Mesothelial cell of epicardium (in vitro differentiated cells): ENCODE results near the gene DISC1. TPM values are rescaled to one million over a fixed set of nuclear protein-coding genes. Genes with fewer than 3 reads are reported as not detected.

Experiments used
- DNase-seq, 2 experiments: peaks; one replicate each; pipeline ENCODE4 v3.0.0; 2021; ENCODE audit warnings: low spot score in 2 of 2; ENCODE audit not compliant: unreplicated experiment in 2 of 2
- H3K27ac Mint-ChIP-seq: 2 replicates; pipeline ENCODE4 v1.8.0; 2021; ENCODE audit warnings: mixed read lengths
- H3K27me3 Mint-ChIP-seq: 2 replicates; pipeline ENCODE4 v1.8.0; 2021; ENCODE audit warnings: low read depth, mixed read lengths
- H3K36me3 Mint-ChIP-seq: 2 replicates; pipeline ENCODE4 v1.8.0; 2021; ENCODE audit warnings: mixed read lengths
- H3K4me1 Mint-ChIP-seq: 2 replicates; pipeline ENCODE4 v1.8.0; 2021; ENCODE audit warnings: mixed read lengths
- H3K4me3 Mint-ChIP-seq: 2 replicates; pipeline ENCODE4 v1.8.0; 2021; ENCODE audit warnings: mild to moderate bottlenecking, moderate library complexity, mixed read lengths
- H3K9me3 Mint-ChIP-seq: 2 replicates; pipeline ENCODE4 v1.8.0; 2021; ENCODE audit warnings: mixed read lengths
- CTCF ChIP-seq: fragments of 200-600 bp; sonication (generic); IDR thresholded peaks from one replicate; pipeline ENCODE4 v1.5.0; 2021; ENCODE audit warnings: antibody characterized with exemption; ENCODE audit not compliant: unreplicated experiment
- total RNA-seq: library from RNA; stranded (reverse); gene quantifications from 3 replicates; pipeline ENCODE4 v1.2.1, GENCODE V29; 2021

Gene DISC1
- total RNA-seq, 1 donor from 2014 or later, result 9.1 TPM

- Mint-ChIP-seq H3K9me3 (no peaks in the 10 kb centered on the region), H3K27ac (peak overlapping the region; percentile 81), H3K4me1 (peaks cover 24% of the 10 kb centered on the region), H3K36me3 (no peaks in the 10 kb centered on the region), H3K27me3 (no peaks in the 10 kb centered on the region), H3K4me3 (no peak overlapping the region)
- DNase-seq, result no peak
- TF ChIP-seq CTCF, result no peak
Observed at GRCh38 chr1:231885209-231885854, 258.7 kb downstream of the DISC1 start.

- no peaks in the 10 kb centered on the region for H3K27me3 Mint-ChIP-seq
- no peaks in the 10 kb centered on the region for H3K36me3 Mint-ChIP-seq
- peaks cover 24% of the 10 kb centered on the region for H3K4me1 Mint-ChIP-seq
- TF ChIP-seq CTCF, result no peak
- DNase-seq, result no peak
- no peaks in the 10 kb centered on the region for H3K9me3 Mint-ChIP-seq
- H3K4me3 Mint-ChIP-seq, result no peak overlapping the region
- no peak overlapping the region for H3K27ac Mint-ChIP-seq
Observed at GRCh38 chr1:231887166-231887565, 260.6 kb downstream of the DISC1 start.

GRCh38 chr1:231887866-231888265 is 261.3 kb downstream of the DISC1 start:
- no peaks in the 10 kb centered on the region for H3K9me3 Mint-ChIP-seq
- DNase-seq, result no peak
- no peak for TF ChIP-seq CTCF
- no peaks in the 10 kb centered on the region for H3K27me3 Mint-ChIP-seq
- H3K4me3 Mint-ChIP-seq, result no peak overlapping the region
- peak overlapping the region; percentile 31 for H3K27ac Mint-ChIP-seq
- H3K4me1 Mint-ChIP-seq, result peaks cover 24% of the 10 kb centered on the region
- no peaks in the 10 kb centered on the region for H3K36me3 Mint-ChIP-seq

GRCh38 chr1:231890791-231891190 is 264.2 kb downstream of the DISC1 start:
- peaks cover 14% of the 10 kb centered on the region for H3K4me1 Mint-ChIP-seq
- no peaks in the 10 kb centered on the region for H3K27me3 Mint-ChIP-seq
- H3K27ac Mint-ChIP-seq, result no peak overlapping the region
- no peak overlapping the region for H3K4me3 Mint-ChIP-seq
- DNase-seq, result no peak
- no peak for TF ChIP-seq CTCF
- H3K36me3 Mint-ChIP-seq, result peaks cover 2% of the 10 kb centered on the region
- peaks cover 8% of the 10 kb centered on the region for H3K9me3 Mint-ChIP-seq

- H3K27me3 Mint-ChIP-seq, result no peaks in the 10 kb centered on the region
- no peak for DNase-seq
- H3K27ac Mint-ChIP-seq, result no peak overlapping the region
Observed at GRCh38 chr1:231893400-231894102, 267.0 kb downstream of the DISC1 start.

More at GRCh38 chr1:231893400-231894102, 267.0 kb downstream of the DISC1 start:
- Mint-ChIP-seq H3K4me1 (peaks cover 12% of the 10 kb centered on the region), H3K9me3 (peaks cover 8% of the 10 kb centered on the region), H3K36me3 (peaks cover 2% of the 10 kb centered on the region), H3K4me3 (no peak overlapping the region)
- TF ChIP-seq CTCF, result no peak
